Esophagus squamous epithelium (tissue), 5 donors: ENCODE data around the gene MYO1H. TPM values are rescaled to one million over a fixed set of nuclear protein-coding genes. Genes with fewer than 3 reads are reported as not detected.
A peak's percentile ranks its signal among the peaks of the same experiment; 100 is the strongest.
"Not testable (repeated sequence)": the region's sequence is repeated elsewhere in the genome, so short reads cannot be mapped to it uniquely, and the experiment has no call there.

Source experiments
- DNase-seq: peaks from one replicate; lab custom pipeline; 2025; lab: John Stamatoyannopoulos, UW
- H3K27ac ChIP-seq, 4 donors: fragments of 200-600 bp; sonication (generic); one replicate each; pipeline ENCODE4 v1.5.1; 2016 to 2019; ENCODE audit warnings: mild to moderate bottlenecking in 1 of 4
- H3K27me3 ChIP-seq, 4 donors: fragments of 200-600 bp; sonication (generic); 1 replicate in 3 of 4; 2 replicates in 1 of 4; pipeline versions ENCODE4 v1.5.1 to v1.6.0; 2017 to 2021; ENCODE audit warnings: antibody characterized with exemption in 1 of 4
- H3K36me3 ChIP-seq, 3 donors: fragments of 200-600 bp; sonication (generic); one replicate each; pipeline ENCODE4 v1.5.1; 2016 to 2019
- H3K4me1 ChIP-seq, 3 donors: fragments of 200-600 bp; sonication (generic); one replicate each; pipeline ENCODE4 v1.5.1; 2017 to 2019
- H3K4me3 ChIP-seq, 4 donors: fragments of 200-600 bp; sonication (generic); 1 replicate in 3 of 4; 2 replicates in 1 of 4; pipeline ENCODE4 v1.5.1; 2016 to 2019; ENCODE audit warnings: mild to moderate bottlenecking in 2 of 4, moderate library complexity in 1 of 4
- H3K9me3 ChIP-seq, 3 donors: fragments of 200-600 bp; sonication (generic); one replicate each; pipeline ENCODE4 v1.5.1; 2016 to 2019
- CTCF ChIP-seq, 6 experiments: fragments of 450-650 bp in 4 of 6; fragments of 200-600 bp in 2 of 6; sonication (generic) in 2 of 6; IDR thresholded peaks; one replicate each; pipeline ENCODE4 v1.5.1; 2016 to 2019; ENCODE audit warnings: antibody characterized with exemption in 6 of 6, mild to moderate bottlenecking in 4 of 6, moderate library complexity in 4 of 6
- POLR2A ChIP-seq, 4 donors: fragments of 450-650 bp; IDR thresholded peaks; one replicate each; pipeline ENCODE4 v1.6.1; 2017; ENCODE audit warnings: antibody characterized with exemption in 4 of 4, mild to moderate bottlenecking in 4 of 4, moderate library complexity in 3 of 4
- WGBS, 2 donors: methylation state at CpG; one replicate each; pipeline ENCODE4 v1.1.5; 2018; 5-methylcytosine and 5-hydroxymethylcytosine counted together
- intact Hi-C: fragments of 100-400 bp; cut with DNase I; formaldehyde crosslinking; loops from one replicate; pipeline ENCODE4 v1.15.0; 2022
- total RNA-seq, 4 donors: library from RNA; depleted of rRNA; stranded (reverse); fragments of >200 nt; gene quantifications; one replicate each; pipeline ENCODE4 v1.1.0, GENCODE V29; 2016
- donor health status: DM: yes; HTN: yes; CAD: no.

The MYO1H gene
- total RNA-seq, 4 donors from 2014 or later: 0.48 to 0.83 (median 0.62) TPM; not detected in 1

GRCh38 chr12:109435428-109436187 lies 87.9 kb downstream of the MYO1H start:
- intact Hi-C loops: loop anchor here (10.0 kb wide), 1 partner anchor 59 kb away; no protein-coding TSS in a partner anchor
- DNase-seq: no peak
- H3K27ac ChIP-seq: peak overlapping the region; percentile 9 to 75 (median 62)
- H3K4me3 ChIP-seq: no peak overlapping the region
- peaks cover 4 to 61% (median 10%) of the 10 kb centered on the region in 3 donors for H3K4me1 ChIP-seq
- no peaks in the 10 kb centered on the region for H3K9me3 ChIP-seq
- TF ChIP-seq CTCF (IDR thresholded peaks at IDR 0.05): no peak
- TF ChIP-seq POLR2A (IDR thresholded peaks at IDR 0.05): no peak
- H3K36me3 ChIP-seq: no peaks in the 10 kb centered on the region
- H3K27me3 ChIP-seq: no peaks in the 10 kb centered on the region
- WGBS, 2 donors: 60 to 70% methylated on average over 12 to 16 of the region's 17 CpGs

- Histone ChIP-seq H3K9me3 (no peaks in the 10 kb centered on the region), H3K27me3 (no peaks in the 10 kb centered on the region), H3K27ac (peak overlapping the region in 2 of 4 donors; percentile 75), H3K36me3 (no peaks in the 10 kb centered on the region), H3K4me1 (peaks cover 4 to 67% (median 10%) of the 10 kb centered on the region in 3 donors), H3K4me3 (no peak overlapping the region)
- TF ChIP-seq POLR2A (IDR thresholded peaks at IDR 0.05) (no peak), CTCF (IDR thresholded peaks at IDR 0.05) (no peak)
- 72 to 82% methylated on average over 7 of the region's 7 CpGs for WGBS, 2 donors
- intact Hi-C loops: loop anchor here (10.0 kb wide), 1 partner anchor 59 kb away; no protein-coding TSS in a partner anchor
- DNase-seq: no peak
Measured at GRCh38 chr12:109436188-109436560, 88.5 kb downstream of the MYO1H start.

- no peak for DNase-seq
- Histone ChIP-seq H3K9me3 (no peaks in the 10 kb centered on the region), H3K27ac (peak overlapping the region in 2 of 4 donors; percentile 40), H3K27me3 (no peaks in the 10 kb centered on the region), H3K4me1 (peaks cover 0 to 61% (median 4%) of the 10 kb centered on the region in 3 donors), H3K4me3 (no peak overlapping the region), H3K36me3 (peaks cover 0 to 4% (median 0%) of the 10 kb centered on the region in 3 donors)
- whole genome bisulfite sequencing, 2 donors: 49% methylated on average over 6 of the region's 6 CpGs
- TF ChIP-seq CTCF (IDR thresholded peaks at IDR 0.05): no peak
- no peak for TF ChIP-seq POLR2A (IDR thresholded peaks at IDR 0.05)
- intact Hi-C loops: loop anchor here (10.0 kb wide), 1 partner anchor 56 kb away; no protein-coding TSS in a partner anchor
Measured at GRCh38 chr12:109439181-109439580, 91.5 kb downstream of the MYO1H start.

- H3K36me3 ChIP-seq, H3K9me3 ChIP-seq, H3K4me3 ChIP-seq, DNase-seq, H3K27me3 ChIP-seq: not testable (repeated sequence)
- Histone ChIP-seq H3K27ac (peak overlapping the region in 1 of 4 donors; percentile 40), H3K4me1 (peaks cover 0 to 61% (median 4%) of the 10 kb centered on the region in 3 donors)
- intact Hi-C loops: loop anchor here (10.0 kb wide), 1 partner anchor 55 kb away; no protein-coding TSS in a partner anchor
- 90 to 98% methylated on average over 5 to 13 of the region's 13 CpGs for WGBS, 2 donors
Measured at GRCh38 chr12:109439951-109440350, 92.3 kb downstream of the MYO1H start.

- no peak for DNase-seq
- H3K4me1 ChIP-seq: peaks cover 0 to 50% (median 1%) of the 10 kb centered on the region in 3 donors
- peaks cover 0 to 11% (median under 1%) of the 10 kb centered on the region in 3 donors for H3K36me3 ChIP-seq
- WGBS, 2 donors: 58 to 65% methylated on average over 8 of the region's 9 CpGs
- peak overlapping the region in 1 of 4 donors; percentile 8 for H3K27ac ChIP-seq
- H3K4me3 ChIP-seq: no peak overlapping the region
- TF ChIP-seq POLR2A (IDR thresholded peaks at IDR 0.05): no peak
- TF ChIP-seq CTCF (IDR thresholded peaks at IDR 0.05): no peak
- no peaks in the 10 kb centered on the region for H3K9me3 ChIP-seq
- intact Hi-C loops: no loop called here
- H3K27me3 ChIP-seq: no peaks in the 10 kb centered on the region
Measured at GRCh38 chr12:109440851-109441490, 93.3 kb downstream of the MYO1H start.
